HG03066 (cell line): ENCODE measurements around the gene IPP.
"Not testable (repeated sequence)": the region's sequence is repeated elsewhere in the genome, so short reads cannot be mapped to it uniquely, and the experiment has no call there.

Experiments used
- ATAC-seq: cut with Tn5 transposase; IDR thresholded peaks from one replicate; pipeline ENCODE4 v1.9.1; 2021; ENCODE audit warnings: low read depth; ENCODE audit not compliant: unreplicated experiment

Gene IPP

DNA sequence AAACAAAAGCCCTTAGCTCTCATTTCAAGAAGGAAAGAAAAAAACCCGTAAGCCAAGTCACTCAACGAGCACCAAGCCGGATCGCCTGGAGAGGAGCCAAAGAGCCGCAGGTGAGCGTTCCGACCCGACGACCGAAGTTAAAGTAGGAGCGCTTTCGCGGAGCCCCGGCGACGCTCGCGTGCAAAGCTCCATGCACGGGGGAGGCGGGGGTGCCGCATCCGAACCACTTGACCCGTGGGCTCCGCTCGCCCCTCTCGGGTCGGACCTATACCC lies 64.5 kb downstream of the IPP start:
- peak; percentile 8 for ATAC-seq

DNA sequence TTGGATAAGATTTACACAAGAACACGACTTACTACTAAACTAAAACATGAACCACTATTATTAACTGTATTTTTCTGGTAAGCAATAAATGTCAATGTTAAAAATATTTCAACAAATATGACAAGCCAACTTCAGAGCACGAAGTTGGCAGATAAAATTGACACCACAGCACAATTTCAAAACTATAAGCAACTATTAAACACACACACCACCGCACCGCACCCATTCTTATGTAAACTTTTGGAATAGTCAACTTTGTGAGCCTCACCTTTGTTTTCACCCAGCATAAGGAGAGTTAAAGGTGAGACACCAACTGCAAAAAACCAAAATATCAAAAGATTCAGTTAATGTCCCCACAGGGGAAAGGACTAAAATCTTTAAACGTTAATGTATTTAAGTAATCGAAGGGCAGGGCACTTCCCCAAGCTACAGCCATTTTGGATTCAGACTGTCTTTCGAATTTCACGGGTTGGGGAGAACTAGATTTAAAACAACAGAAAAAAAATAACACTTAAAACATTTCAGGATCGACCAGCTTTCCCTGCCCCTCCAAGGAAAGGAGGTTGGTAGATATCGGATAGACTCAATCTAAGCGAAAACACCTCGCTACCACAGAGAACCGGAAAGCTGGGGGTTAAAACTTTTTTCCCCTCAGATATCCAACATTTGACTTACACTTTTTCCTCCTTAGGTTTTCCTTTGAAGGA lies 65.0 kb downstream of the IPP start:
- no peak for ATAC-seq

DNA sequence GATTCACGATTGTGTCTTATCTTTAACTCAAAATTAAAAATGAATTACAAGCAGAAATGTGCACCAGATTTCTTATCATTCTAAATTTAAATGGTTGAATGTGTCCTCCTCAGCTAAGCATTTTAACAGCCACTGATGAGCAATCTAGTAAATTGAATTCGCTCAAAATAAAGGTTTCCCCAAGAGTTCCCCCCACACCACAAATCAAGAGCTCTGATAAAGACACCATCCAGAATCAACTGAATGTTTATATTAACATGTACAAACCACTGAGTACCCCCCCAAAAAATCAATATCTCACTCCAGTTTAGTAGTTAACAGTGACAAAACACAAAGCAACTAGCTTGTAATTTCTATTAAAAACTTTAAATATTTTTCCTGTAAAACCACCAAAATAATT lies 66.1 kb downstream of the IPP start:
- ATAC-seq: no peak

DNA sequence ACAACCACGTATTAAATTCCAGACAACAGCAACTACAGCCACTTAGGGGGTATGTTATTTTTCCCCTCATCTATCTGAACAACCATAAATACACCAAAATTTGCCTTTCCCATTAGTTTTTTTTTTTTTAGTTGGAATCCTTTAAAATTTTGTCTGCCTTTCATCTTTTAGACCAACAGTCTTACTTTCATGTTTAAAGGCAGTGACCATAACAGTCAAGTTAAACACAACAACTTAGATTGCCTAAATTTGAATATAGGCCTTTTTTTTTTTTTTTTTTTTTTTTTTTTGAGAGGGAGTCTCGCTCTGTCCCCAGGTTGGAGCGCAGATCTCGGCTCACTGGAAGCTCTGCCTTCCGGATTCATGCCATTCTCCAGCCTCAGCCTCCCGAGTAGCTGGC lies 67.5 kb downstream of the IPP start:
- ATAC-seq: no peak

DNA sequence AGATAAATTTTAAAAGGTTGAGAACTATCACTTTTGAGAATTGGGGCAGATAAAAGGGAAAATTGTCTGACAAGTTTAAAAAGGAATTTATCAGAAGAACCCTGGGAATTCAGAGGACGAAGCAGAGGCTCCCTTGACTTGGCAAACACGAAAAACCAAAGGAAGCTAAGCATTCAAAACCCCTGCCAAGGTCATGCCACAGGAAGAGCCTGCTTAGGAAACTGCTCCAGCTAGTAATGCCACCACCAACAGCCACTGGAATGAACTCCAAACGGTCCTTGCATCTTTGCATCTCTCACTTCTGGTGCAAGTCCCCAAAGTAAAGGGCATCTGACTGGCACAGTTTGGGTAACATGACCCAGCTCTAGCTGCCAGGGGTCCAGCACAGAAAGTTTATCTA lies 71.3 kb downstream of the IPP start:
- ATAC-seq: no peak

DNA sequence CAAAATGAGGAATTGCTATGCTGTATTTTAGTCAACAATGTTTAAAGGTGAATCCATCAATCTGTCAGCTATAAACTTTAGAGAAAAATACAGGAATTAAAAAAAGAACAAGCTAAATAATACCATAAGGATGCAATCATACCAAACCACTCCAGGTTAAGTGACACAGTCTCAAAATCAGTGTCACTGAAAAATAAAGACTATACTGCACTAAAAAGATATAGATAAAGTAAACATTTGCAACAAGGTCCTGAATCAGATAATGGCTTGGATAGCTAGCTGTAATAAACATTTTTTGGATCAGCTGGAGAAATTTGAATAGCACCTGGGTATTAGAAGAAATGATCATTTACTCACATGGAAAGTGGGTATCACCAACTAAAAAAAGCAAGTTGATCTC lies 72.0 kb downstream of the IPP start:
- no peak for ATAC-seq

DNA sequence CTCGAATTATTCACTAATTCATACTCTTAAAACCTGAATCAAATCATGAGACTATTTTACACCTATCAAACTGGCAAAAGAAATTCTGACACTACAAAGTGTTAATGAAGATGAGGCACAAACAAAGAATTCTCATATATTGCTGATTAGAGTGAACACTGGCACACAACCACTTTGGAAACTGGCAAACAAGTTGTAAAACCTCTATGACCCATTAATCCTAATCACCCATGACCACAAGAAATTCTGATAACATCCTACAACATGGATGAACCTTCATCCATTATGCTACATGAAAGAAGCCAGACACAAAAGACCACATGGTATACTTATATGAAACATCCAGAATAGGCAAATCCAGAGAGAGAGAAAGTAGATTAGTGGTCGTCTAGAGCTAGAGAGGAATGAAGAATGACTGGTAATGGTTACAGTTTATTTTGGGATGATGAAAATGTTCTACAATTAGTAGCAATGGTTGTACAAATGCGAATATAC lies 72.7 kb downstream of the IPP start:
- no peak for ATAC-seq

DNA sequence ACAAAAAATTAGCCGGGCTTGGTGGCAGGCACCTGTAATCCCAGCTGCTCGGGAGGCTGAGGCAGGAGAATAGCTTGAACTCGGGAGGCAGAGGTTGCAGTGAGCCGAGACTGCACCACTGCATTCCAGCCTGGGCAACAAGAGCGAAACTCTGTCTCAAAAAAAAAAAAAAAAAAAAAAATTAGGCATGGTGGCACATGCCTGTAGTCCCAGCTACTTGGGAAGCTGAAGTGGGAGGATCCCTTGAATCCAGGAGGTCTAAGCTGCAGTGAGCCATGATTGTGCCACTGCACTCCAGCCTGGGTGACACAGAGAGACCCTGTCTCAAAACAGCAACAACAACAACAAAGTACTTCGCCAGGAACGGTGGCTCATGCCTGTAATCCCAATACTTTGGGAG lies 73.9 kb downstream of the IPP start:
- not testable (repeated sequence) for ATAC-seq

DNA sequence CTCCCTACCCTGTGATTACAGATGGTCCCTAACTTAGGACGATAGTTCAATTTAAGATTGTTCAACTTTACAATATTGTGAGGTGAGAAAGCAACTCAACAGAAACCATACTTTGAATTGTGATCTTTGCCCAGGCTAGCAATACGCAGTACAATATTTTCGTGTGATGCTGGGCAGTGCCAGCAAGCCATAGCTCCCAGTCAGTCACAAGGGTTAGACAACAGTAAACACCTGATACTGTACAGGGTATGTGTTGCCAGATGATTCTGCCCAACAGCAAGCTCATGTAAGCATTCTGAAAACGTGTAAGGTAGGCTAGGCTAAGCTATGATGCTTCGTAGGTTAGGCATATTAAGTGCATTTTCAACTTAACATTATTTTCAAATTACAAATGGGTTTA lies 76.0 kb downstream of the IPP start:
- ATAC-seq: no peak

DNA sequence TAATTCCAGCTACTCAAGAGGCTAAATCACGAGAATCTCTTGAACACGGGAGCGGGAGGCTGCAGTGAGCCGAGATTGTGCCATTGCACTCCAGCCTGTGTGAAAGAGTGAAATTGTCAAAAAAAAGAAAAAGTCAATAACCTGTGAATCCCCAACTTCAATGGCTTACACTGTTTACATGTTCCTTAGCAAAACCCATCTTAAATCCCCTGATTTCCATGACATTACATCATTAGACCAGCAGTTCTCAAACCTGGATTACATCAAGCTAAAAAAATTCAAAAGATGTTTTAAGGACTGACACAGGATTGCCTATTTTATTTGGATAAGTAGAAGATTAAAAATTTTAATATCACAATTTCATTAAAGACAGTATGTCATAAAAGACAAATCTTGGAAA lies 76.5 kb downstream of the IPP start:
- ATAC-seq: no peak

DNA sequence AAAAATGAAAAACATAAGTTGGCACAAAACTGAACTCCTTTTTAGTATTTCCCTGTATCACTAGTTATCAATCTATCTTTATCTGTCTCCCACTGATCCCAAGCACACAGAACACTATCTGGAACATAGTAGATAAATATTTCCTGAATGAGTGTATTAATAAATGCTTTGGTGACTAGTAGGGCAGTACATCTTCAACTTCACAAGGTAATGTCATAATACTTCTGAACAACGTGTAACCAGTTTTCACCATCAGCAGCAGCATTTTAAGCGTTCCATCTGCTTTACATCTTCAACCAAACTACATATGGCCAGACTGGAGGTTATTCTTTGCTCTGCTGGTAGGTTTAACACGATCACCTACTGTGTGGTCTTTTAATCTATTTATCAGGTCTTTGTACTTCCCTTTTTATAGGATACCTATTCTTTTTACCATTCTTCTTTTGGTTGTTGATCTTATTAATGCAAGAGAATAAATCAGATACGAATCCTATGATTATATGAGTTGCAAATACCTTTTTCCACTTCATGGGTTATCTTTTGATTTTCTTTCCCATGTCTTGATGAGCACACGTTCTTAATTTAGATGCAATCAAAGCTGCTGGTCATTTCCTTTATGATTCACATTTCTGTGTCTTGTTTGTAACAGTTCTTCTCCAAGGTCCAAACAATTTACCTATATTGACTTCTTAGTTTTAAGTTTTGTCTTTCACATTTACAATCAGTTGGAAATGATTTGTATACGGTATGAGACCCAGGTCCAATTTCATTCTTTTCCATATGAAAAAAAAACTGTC lies 80.4 kb downstream of the IPP start:
- no peak for ATAC-seq

DNA sequence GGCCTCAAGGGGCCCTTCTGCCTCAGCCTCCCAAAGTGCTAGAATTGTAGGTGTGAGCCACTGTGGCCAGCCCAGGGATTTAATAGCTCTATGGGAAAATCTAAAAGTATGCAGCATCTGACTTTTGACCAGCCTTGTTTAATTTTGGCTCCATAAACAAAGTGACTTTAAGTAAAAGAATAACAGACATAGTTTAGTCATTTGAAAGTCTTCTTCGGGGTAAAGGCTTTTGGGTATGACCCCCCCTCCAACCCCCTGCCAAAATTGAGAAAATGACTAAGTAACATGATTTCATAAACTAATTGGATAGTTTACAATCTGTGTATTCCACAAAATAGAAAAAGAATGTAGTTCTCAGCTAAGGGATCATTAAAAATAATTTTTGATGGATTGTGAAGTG lies 81.1 kb downstream of the IPP start:
- no peak for ATAC-seq

DNA sequence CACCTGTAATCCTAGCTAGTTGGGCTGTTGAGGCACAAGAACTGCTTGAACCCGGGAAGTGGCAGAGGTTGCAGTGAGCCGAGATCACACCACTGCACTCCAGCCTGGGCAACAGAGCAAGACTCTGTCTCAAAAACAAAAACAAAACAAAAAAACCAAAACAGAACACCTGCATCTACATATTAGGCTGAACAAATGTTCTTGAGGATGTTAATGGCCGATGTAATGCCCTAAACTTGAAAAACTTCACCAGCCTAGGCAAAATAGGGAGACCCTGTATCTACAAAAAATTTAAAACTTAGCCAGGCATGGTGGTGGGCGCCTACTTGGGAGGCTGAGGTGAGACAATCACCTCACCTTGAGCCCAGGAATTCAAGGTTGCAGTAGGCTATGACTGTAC lies 81.9 kb downstream of the IPP start:
- no peak for ATAC-seq

DNA sequence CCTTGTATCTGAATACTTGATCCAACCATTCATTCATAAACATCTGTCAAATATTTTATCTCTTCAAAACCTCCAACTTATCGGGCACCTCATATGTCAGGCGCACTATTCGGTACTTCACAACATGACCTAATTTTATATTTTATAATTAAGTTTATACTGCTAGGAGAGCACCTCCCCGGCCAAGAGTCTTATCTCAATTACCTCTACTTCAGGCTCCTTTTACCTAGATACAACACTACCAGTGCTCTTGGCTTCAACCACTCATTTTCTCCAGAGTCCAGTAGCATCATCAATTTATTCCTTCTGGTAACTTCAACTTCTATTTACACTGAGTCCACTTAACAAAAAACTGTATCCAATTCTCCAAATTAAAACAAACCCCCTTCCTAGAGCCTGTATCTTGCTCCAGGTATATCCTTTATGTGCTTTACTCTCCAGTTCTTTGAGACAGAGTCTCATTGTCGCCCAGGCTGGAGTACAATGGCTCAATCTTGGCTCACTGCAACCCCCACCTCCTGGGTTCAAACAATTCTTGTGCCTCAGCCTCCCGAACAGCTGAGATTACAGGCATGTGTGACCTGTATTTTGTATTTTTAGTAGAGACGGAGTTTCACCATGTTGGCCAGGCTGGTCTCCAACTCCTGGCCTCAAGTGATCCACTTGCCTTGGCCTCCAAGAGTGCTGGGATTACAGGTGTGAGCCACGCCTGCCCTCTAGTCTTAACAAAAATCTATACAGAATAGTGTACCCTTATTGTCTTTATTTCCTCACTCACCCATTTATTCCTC lies 82.9 kb downstream of the IPP start:
- no peak for ATAC-seq

DNA sequence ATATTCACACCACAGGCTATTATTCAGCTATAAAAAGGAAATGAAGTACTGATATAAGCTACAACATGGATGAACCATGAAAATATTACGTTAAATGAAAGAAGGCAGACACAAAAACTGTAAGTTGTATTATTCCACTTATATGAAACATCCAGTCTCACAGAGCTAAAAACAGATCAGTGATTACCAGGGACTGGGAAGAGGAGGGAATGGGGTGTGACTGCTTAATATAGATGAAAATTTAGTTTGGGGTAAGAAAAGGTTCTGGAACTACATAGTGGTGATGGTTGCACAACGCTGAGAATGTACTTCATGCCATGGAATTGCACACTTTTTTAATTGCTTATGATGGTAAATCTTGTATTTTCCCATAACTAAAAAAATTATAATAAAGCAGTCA lies 83.6 kb downstream of the IPP start:
- no peak for ATAC-seq

DNA sequence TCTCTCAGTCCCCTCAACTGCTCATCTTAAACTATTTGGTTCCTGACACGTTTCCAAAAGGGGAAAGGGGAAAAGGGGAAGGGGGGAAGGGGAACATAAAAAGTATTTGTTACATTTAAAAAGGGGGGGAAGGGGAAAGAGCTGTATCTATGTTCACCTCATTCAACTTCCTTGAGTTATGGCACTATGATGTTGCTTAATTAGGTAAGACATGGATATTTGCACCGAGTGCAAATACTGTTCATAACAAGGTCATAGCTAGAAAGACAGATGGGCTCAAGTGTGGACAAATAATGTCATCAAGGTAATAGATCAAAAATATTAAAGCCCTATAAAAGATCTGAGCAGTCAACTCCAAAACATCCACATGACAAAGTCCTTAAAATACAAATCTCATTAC lies 90.1 kb downstream of the IPP start:
- no peak for ATAC-seq

DNA sequence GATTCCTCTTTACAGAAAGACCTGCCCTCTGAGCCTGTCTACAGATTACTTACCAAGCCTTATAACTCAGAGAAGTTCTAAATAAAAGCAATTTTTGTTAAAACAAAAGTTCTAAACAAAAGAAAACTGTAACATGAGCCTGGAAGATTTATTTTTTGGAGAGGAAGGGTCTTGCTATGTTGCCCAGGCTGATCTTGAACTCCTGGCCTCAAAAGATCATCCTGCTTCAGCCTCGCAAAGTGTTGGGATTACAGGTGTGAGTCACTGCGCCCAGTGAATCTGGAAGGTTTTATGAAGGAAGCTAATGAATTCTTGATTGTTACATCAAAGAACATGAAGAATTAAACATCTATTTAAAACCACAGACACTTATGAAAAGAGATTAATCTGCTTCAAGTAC lies 91.2 kb downstream of the IPP start:
- no peak for ATAC-seq

DNA sequence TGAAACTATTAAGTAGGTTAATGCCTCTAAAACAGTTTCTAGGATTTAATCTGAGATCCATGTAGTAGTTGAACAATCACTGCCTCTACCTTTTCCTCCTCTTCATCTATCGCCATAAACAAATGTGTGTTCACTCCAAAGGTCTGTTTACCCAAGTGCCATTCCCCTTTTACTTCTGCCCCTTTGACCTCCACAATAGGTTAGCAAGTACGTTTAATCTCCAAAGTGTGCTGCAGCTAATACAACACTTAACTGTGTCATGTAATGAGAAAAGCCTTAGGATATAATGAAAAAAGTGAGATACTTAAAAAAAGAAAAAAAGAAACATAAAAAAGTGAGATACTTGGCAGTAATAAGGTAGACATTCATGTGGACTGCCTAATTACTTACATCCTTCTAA lies 92.3 kb downstream of the IPP start:
- ATAC-seq: no peak

DNA sequence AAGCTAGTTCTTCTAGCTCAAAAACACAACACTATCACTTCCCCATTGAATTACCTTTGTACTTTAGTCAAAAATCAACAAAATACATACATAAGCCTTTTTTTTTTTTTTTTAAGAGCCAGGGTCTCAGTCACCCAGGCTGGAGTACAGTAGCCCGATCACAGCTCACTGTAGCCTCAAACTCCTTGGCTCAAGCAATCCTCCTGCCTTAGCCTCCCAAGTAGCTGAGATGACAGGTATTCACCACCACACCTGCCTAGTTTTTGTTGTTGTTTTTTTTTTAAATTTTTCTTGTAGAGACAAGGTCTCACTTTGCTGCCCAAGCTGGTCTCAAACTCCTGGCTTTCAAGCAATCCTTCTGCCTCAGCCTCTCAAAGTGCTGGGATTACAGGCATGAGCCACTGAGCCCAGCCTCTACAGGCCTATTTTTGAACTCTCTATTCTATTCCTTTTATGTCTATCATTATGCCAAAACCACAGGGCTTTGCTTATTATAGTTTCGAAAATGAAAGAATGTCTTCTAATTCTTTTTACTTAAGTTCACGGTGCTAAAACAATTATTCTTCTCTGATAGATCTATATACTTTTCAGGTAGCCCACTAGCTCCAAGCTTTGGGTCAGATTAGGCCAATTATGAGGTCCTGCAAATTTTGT lies 93.8 kb downstream of the IPP start:
- no peak for ATAC-seq

DNA sequence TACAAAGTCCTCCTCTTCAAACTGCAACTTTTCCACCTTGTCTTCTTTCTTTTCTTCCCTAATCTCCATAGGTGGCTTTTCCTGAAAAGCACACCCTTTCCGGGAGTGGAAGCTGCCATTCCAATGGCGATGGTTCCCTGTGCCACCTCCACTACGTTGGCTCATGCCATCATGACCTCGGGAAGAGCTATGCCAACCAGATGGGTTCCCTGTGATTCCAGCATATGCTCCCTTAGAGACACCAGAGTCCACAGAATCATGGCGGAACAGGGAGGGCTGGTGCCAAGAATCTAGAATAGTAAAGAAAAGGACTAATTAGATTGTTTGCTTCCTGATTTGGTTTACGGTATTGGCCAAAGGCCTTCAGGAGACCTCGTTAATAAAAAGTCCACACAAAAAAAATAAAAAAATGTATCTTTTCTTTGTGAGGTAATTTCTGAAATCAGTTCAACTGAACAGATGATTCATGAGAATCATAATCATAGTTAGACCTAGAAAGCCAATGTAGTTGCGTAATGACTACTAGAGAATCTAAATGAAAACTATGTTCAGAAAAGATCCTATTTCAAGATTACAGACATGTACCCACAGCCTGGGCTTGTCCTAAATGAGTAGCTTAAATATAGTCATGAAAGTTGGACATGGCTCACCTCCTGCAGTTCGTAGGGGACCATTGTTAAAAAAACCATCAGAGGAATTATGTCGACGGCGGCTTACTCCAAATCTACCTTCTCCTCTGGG lies 95.7 kb downstream of the IPP start:
- no peak for ATAC-seq
